Measurements from ENCODE around the gene RAB11FIP4.

RAB11FIP4 gene

GRCh38 chr17:31386542-31387075 lies 4.9 kb upstream of the RAB11FIP4 start:
- 0 out of 2 replicates have a peak, but pooled peaks cover 4% of the 10 kb centered on the region for H3K36me3 ChIP-seq (ENCODE audit: low read depth)
- H3K4me3 ChIP-seq (ENCODE audit: severe bottlenecking) = no peak overlapping the region
- no peaks in the 10 kb centered on the region for H3K4me1 ChIP-seq (ENCODE audit: insufficient read depth, poor library complexity, severe bottlenecking)
- no peak for DNase-seq (ENCODE audit: low spot score)
- H3K27ac ChIP-seq (ENCODE audit: poor library complexity, severe bottlenecking) = no peak overlapping the region
- TF ChIP-seq CTCF (IDR thresholded peaks at IDR 0.05; ENCODE audit: poor library complexity, severe bottlenecking) = no peak
- no peak for ATAC-seq (ENCODE audit: low read depth)
- H3K9me3 ChIP-seq (ENCODE audit: severe bottlenecking) = no peaks in the 10 kb centered on the region
- peaks cover 12% of the 10 kb centered on the region for H3K27me3 ChIP-seq (ENCODE audit: insufficient read depth, poor library complexity, severe bottlenecking)

GRCh38 chr17:31387438-31387837 lies 4.0 kb upstream of the RAB11FIP4 start:
- H3K27ac ChIP-seq (ENCODE audit: poor library complexity, severe bottlenecking) = no peak overlapping the region
- no peak for ATAC-seq (ENCODE audit: low read depth)
- H3K27me3 ChIP-seq (ENCODE audit: insufficient read depth, poor library complexity, severe bottlenecking) = peaks cover 17% of the 10 kb centered on the region
- no peak for DNase-seq (ENCODE audit: low spot score)
- no peaks in the 10 kb centered on the region for H3K36me3 ChIP-seq (ENCODE audit: low read depth)
- no peaks in the 10 kb centered on the region for H3K4me1 ChIP-seq (ENCODE audit: insufficient read depth, poor library complexity, severe bottlenecking)
- no peak overlapping the region for H3K4me3 ChIP-seq (ENCODE audit: severe bottlenecking)
- TF ChIP-seq CTCF (IDR thresholded peaks at IDR 0.05; ENCODE audit: poor library complexity, severe bottlenecking) = no peak
- no peaks in the 10 kb centered on the region for H3K9me3 ChIP-seq (ENCODE audit: severe bottlenecking)

GRCh38 chr17:31388351-31388750 lies 3.1 kb upstream of the RAB11FIP4 start:
- H3K27ac ChIP-seq (ENCODE audit: poor library complexity, severe bottlenecking) = no peak overlapping the region
- DNase-seq (ENCODE audit: low spot score) (no peak), ATAC-seq (ENCODE audit: low read depth) (no peak)
- TF ChIP-seq CTCF (IDR thresholded peaks at IDR 0.05; ENCODE audit: poor library complexity, severe bottlenecking) = no peak
- H3K4me3 ChIP-seq (ENCODE audit: severe bottlenecking) = no peak overlapping the region
- no peaks in the 10 kb centered on the region for H3K36me3 ChIP-seq (ENCODE audit: low read depth)
- H3K9me3 ChIP-seq (ENCODE audit: severe bottlenecking) = no peaks in the 10 kb centered on the region
- H3K4me1 ChIP-seq (ENCODE audit: insufficient read depth, poor library complexity, severe bottlenecking) = no peaks in the 10 kb centered on the region
- peaks cover 26% of the 10 kb centered on the region for H3K27me3 ChIP-seq (ENCODE audit: insufficient read depth, poor library complexity, severe bottlenecking)

GRCh38 chr17:31388770-31389656 lies 2.5 kb upstream of the RAB11FIP4 start:
- DNase-seq (ENCODE audit: low spot score) = no peak
- ATAC-seq (ENCODE audit: low read depth) = no peak
- no peaks in the 10 kb centered on the region for H3K4me1 ChIP-seq (ENCODE audit: insufficient read depth, poor library complexity, severe bottlenecking)

More at GRCh38 chr17:31388770-31389656, 2.5 kb upstream of the RAB11FIP4 start:
- Histone ChIP-seq H3K27ac (ENCODE audit: poor library complexity, severe bottlenecking) (no peak overlapping the region), H3K27me3 (ENCODE audit: insufficient read depth, poor library complexity, severe bottlenecking) (peaks cover 26% of the 10 kb centered on the region), H3K9me3 (ENCODE audit: severe bottlenecking) (no peaks in the 10 kb centered on the region), H3K4me3 (ENCODE audit: severe bottlenecking) (no peak overlapping the region), H3K36me3 (ENCODE audit: low read depth) (no peaks in the 10 kb centered on the region)
- peak; percentile 68 for TF ChIP-seq CTCF (IDR thresholded peaks at IDR 0.05; ENCODE audit: poor library complexity, severe bottlenecking)
